ENCODE results near the gene MOB3B. TPM values are rescaled to one million over a fixed set of nuclear protein-coding genes. Genes with fewer than 3 reads are reported as not detected.
"Not testable (repeated sequence)": the region's sequence is repeated elsewhere in the genome, so short reads cannot be mapped to it uniquely, and the experiment has no call there.

The MOB3B gene
- total RNA-seq, 1 donor from 2014 or later, result 21.8 TPM

- TF ChIP-seq CTCF (conservative IDR thresholded peaks at IDR 0.05), result no peak
- H3K36me3 Mint-ChIP-seq (ENCODE audit: low read depth), result peaks cover 8% of the 10 kb centered on the region
- H3K4me3 Mint-ChIP-seq, result no peak overlapping the region
- no peak overlapping the region for H3K27ac Mint-ChIP-seq (ENCODE audit: unreplicated experiment)
- H3K4me1 Mint-ChIP-seq, result peaks cover 4% of the 10 kb centered on the region
- no peaks in the 10 kb centered on the region for H3K27me3 Mint-ChIP-seq (ENCODE audit: low read depth)
- no peaks in the 10 kb centered on the region for H3K9me3 Mint-ChIP-seq
- DNase-seq (ENCODE audit: low read depth, low spot score), result no peak
Observed at GRCh38 chr9:27460226-27461023, 69.2 kb downstream of the MOB3B start.

- no peak overlapping the region for H3K27ac Mint-ChIP-seq (ENCODE audit: unreplicated experiment)
- DNase-seq (ENCODE audit: low read depth, low spot score), result no peak
- H3K4me3 Mint-ChIP-seq, result no peak overlapping the region
- peaks cover 4% of the 10 kb centered on the region for H3K4me1 Mint-ChIP-seq
- H3K9me3 Mint-ChIP-seq, result no peaks in the 10 kb centered on the region
- no peaks in the 10 kb centered on the region for H3K27me3 Mint-ChIP-seq (ENCODE audit: low read depth)
- H3K36me3 Mint-ChIP-seq (ENCODE audit: low read depth), result peaks cover 16% of the 10 kb centered on the region
- no peak for TF ChIP-seq CTCF (conservative IDR thresholded peaks at IDR 0.05)
Observed at GRCh38 chr9:27457445-27457844, 72.2 kb downstream of the MOB3B start.

GRCh38 chr9:27453860-27454553 is 75.6 kb downstream of the MOB3B start:
- Mint-ChIP-seq H3K27me3 (ENCODE audit: low read depth) (no peaks in the 10 kb centered on the region), H3K4me3 (no peak overlapping the region), H3K27ac (ENCODE audit: unreplicated experiment) (no peak overlapping the region)

GRCh38 chr9:27451207-27451797 is 78.3 kb downstream of the MOB3B start:
- Mint-ChIP-seq H3K4me1 (peaks cover 36% of the 10 kb centered on the region), H3K27me3 (ENCODE audit: low read depth) (no peaks in the 10 kb centered on the region), H3K4me3 (no peak overlapping the region), H3K36me3 (ENCODE audit: low read depth) (peaks cover 20% of the 10 kb centered on the region), H3K27ac (ENCODE audit: unreplicated experiment) (no peak overlapping the region), H3K9me3 (no peaks in the 10 kb centered on the region)
- no peak for TF ChIP-seq CTCF (conservative IDR thresholded peaks at IDR 0.05)
- DNase-seq (ENCODE audit: low read depth, low spot score), result no peak

More at GRCh38 chr9:27453860-27454553, 75.6 kb downstream of the MOB3B start:
- no peaks in the 10 kb centered on the region for H3K9me3 Mint-ChIP-seq
- peaks cover 16% of the 10 kb centered on the region for H3K36me3 Mint-ChIP-seq (ENCODE audit: low read depth)
- no peak for DNase-seq (ENCODE audit: low read depth, low spot score)
- H3K4me1 Mint-ChIP-seq, result peaks cover 28% of the 10 kb centered on the region
- no peak for TF ChIP-seq CTCF (conservative IDR thresholded peaks at IDR 0.05)

GRCh38 chr9:27450752-27451151 is 78.9 kb downstream of the MOB3B start:
- TF ChIP-seq CTCF (conservative IDR thresholded peaks at IDR 0.05), result no peak
- Mint-ChIP-seq H3K27ac (ENCODE audit: unreplicated experiment) (peak overlapping the region; percentile 54), H3K4me3 (no peak overlapping the region), H3K9me3 (no peaks in the 10 kb centered on the region), H3K27me3 (ENCODE audit: low read depth) (no peaks in the 10 kb centered on the region), H3K36me3 (ENCODE audit: low read depth) (peaks cover 15% of the 10 kb centered on the region), H3K4me1 (peaks cover 42% of the 10 kb centered on the region)
- DNase-seq (ENCODE audit: low read depth, low spot score), result no peak

GRCh38 chr9:27448356-27448755 is 81.3 kb downstream of the MOB3B start:
- DNase-seq (ENCODE audit: low read depth, low spot score); H3K27ac Mint-ChIP-seq (ENCODE audit: unreplicated experiment); H3K4me3 Mint-ChIP-seq; H3K27me3 Mint-ChIP-seq (ENCODE audit: low read depth); H3K9me3 Mint-ChIP-seq; H3K36me3 Mint-ChIP-seq (ENCODE audit: low read depth): not testable (repeated sequence)
- H3K4me1 Mint-ChIP-seq, result peaks cover 46% of the 10 kb centered on the region
